NCI-H82 treated with DMSO at 0.1 percent for 48 hours (cell line): Measurements from ENCODE around the gene CIB2.
"Not testable (repeated sequence)": the region's sequence is repeated elsewhere in the genome, so short reads cannot be mapped to it uniquely, and the experiment has no call there.

Experiments
- DNase-seq: peaks from one replicate; lab custom pipeline; 2025; ENCODE audit not compliant: unreplicated experiment; lab: John Stamatoyannopoulos, UW

CIB2 gene

DNA sequence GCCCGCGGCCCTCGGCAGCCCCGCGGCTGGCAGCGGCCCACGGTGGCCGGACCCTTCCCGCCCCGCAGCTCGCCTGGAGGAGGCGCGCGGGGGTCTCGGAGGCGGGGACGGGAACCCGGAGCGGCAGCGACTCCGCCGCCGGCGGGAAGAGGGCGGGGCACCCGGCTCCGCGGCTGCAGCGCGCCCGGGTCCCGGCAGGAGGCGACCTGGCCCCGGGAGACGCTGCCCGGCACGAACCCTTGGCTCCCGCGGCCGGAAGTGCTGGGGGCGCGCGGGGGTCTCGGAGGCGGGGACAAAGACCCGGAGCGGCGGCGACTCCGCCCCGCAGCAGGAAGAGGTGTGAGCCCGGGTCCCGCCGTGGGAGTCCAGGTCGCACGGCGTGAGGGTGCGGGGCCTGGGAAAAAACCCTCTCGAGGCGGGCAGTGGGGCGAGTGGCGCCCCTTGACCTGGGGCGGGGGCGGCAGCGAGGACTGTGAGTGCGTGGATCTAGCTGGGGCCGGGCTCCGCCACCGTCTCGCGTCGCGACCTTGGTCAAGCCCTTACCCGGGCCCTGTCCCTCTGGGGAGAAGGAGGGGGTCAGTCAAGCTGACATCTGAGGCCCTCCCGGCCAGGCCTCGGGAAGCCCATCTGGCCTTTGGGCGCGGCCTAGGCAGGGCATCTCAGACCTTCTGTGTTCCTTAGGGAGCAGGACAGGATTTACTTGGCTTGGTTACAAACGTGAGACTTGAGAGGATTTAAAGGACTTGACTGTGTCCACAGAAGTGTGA, at the start of gene CIB2:
CIB2 (minus strand) TSS at position 151 of the 767 bp plus-strand sequence. CDS start 230 bp downstream, outside the sequence.
- peak; percentile 66 for DNase-seq

- no peak for DNase-seq
These were observed 48.7 kb upstream of the CIB2 start for GRCh38 chr15:78179906-78180305.

DNA sequence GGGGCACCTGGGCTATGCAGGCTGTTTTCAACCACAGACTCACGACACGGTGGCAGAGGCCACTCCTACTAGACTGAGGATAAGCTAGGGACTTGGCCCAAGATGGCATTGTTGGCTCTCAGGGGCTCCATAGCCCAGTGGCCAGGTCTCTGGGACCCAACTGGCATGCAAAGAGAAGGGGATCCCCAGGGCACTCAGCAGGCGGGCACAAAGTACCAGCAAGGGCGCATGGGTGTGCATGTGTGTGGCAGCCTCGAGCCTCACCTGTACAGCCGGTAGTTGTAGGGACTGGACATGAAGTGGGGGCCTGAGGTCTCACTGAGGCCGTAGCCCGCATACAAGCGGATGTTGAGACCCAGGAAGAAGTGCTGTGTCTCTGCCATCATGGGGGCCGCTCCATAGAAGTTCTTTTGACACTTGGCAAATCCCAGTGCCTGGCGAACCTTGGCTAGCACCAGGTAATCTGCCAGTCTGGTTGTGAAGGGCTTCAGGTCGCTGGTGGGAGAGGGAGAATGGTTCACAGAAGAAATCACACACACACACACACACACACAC, 48.1 kb upstream of the CIB2 start:
- no peak for DNase-seq

- no peak for DNase-seq
These were observed 46.8 kb upstream of the CIB2 start for GRCh38 chr15:78178064-78178463.

GRCh38 chr15:78177447-78177873, 46.2 kb upstream of the CIB2 start:
- DNase-seq, result peak; percentile 8

DNA sequence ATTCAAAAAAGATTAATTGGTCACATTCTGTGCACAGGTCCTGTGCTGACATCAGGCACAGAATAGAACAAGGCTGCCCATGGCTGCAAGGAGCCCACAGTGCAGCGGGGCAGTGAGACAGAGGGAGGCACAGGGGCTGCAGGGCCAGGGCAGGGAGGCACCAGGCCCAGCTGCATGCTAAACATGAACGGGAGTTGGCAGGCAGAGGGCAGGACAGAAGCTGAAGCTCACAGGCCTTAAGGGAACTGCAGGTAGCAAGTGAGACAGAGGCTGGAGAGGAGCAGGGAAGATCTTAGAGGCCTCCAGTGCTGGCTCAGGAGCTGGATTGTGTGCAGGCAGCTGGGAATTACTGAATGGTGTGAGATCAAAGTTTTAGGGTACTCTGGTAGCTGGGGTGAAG, 44.1 kb upstream of the CIB2 start:
- DNase-seq, result no peak

DNA sequence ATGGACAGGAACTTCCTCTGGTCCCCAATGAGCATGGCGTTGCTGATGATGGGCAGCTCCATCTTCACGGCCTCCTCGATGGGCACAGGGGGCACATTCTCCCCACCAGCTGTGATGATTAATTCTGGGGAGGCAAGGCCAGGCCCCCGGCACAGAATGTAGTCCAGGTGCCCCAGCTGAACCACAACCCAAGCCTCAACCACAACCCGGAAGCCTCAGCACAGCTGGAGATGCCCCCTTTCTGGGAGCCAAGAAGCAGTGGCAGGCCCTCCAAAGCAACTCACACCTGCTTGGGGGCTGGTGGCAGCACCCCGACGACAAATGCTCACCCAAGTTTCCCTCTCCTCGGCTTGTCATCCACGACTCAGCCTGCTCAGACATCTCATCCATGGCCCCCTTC, 43.2 kb upstream of the CIB2 start:
- DNase-seq, result no peak

DNA sequence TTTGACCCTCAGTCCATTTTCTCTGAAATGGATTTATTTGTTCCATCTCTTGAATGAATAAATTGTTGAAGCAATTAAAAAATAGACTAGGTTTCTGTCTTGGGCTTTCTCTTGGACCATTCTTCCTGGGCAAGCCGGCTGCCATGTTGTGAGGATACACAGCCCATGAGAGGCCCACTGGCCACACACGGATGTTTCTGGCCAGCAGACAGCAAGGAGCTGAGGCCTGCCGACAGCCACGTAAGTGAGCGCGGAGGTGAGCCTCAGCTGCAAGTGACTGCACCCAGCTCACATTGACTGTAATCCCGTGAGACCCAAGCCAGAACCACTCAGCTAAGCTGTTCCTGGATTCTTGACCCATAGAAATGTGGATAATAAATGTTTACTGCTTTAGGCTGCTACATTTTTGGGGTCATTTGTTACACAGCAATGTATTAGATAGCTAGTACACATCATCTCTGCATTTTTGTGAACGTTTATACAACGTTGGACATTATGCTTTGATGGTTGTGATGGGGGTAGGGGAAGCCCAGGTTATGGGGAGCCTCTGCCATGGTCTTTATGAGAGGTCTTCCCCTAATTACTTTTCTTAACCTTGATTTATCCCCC, 40.7 kb upstream of the CIB2 start:
- no peak for DNase-seq

DNA sequence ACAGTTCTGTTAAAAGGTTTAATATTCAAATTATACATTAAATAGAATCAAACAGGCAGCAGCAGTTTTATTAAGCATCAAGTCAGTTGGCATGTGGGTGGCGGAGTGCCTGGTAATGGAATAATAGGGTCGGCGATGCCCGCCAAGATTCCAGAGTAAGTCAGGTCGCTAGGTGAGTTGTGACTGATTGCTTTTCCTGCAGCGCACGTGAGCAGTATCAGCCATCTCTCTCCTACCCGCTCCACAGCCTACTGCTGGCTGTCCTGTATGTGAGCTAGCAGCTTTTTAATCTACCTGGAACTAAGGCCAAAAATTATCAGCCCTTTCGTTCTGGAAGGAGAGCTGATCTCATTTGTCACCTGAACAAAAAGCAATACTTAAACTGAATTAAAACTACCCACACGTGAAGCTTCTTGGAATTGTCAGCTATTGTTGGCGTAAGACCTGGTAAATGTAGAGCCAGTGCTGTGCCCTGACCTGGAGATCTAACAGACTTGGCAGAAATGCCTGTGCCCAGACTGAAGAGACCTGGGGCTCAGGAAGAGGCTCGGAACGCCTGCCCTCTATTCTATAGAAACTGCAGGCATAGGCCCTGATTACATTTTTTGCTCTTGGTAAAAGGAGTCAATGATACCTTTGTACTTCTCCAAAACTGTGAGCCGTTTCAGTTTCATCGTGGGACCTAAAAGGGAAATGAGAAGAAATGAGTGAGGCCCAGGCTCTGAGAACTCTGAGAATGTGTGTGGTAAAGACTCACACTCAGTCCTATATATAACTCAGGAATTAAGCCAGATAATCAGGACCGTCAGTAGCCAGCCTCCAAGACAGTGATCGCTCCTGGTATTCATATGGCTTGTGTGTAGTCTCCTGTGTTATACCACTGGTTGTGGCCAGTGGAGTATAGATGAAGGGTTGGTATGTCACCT, 39.9 kb upstream of the CIB2 start:
- no peak for DNase-seq

DNA sequence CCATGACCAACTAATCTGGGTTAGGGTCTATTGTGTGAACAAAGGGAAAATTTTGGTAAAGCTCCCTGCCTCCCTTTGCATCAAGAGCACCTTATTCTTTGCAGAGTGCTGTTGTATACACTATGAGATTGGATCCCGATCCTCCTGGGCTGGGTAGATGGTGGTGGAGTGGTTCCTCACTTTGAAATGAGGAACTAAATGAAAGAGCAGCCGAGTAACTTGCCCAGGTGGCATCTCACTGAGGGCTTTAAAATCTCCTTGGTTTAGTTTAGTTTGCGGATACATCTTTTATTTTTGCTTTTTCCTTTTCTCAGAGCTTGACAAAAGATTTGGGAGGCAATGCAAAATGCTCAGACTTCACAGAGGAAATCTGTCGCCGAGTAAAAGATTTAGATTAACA, 37.4 kb upstream of the CIB2 start:
- no peak for DNase-seq

DNA sequence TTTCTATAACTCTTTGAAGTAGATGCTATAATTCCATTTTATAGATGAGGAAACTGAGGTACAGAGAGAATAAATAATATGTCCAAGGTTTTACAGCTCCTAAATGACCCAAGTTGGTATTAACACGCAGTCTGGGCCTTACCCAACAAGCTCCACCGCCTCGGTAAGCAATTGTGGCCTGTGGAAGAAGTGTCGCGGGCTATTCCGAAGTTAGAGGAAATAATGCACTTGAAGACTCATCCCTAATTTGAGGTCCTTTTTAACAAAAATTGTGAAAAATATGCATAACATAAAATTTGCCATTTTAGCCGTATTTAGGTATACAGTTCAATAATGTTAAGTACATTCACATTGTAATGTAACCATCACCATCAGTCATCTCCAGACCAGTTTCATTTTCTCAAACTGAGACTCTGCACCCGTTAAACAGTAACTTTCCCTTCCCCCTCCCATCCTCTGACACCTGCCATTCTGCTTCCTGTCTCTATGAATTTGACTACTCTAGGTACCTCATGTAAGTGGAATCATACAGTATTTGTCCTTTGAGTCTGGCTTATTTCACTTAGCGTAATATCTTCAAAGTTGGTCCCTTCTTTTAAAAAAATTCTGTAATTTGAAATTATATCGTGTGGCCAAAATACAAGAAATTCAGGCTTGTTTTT, 36.1 kb upstream of the CIB2 start:
- DNase-seq, result no peak

DNA sequence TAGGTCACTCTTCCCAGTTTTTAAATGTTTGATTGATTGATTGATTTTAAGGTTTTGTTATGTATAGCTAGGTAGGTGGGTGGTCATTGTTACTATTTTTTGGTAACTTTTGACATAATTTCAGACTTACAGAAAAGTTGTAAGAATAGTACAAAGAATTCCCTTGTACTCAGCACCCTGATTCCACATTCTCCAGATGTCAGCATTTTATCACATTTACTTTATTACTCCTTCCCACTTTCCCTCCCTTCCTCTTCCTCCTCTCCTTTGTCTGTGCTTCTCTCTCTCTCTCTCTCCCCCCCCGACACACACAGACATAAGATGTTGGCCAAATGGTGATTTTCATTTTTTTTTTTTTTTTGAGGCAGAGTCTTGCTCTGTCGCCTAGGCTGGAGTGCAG, 32.8 kb upstream of the CIB2 start:
- no peak for DNase-seq

GRCh38 chr15:78162038-78162437, 30.8 kb upstream of the CIB2 start:
- no peak for DNase-seq

- DNase-seq, result no peak
These were observed 28.1 kb upstream of the CIB2 start for GRCh38 chr15:78159395-78159794.

DNA sequence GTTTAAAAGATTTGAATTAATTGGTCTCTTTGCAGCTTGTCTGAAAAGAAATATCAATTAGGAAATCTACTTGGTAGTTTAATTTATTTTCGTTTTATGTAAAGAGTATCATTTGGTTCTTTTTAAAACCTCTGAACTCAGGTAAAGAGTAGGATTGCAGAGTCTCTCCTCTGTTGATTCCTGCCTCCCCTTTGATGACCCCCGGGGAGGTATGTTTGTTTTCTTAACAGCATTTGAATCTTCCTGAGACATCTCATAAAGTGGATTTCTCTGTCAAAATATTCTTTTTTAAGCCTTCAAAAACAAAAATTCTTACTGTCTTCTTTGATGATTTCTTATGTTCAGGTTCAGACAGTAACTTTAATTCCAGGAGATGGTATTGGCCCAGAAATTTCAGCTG, 26.0 kb upstream of the CIB2 start:
- no peak for DNase-seq

- DNase-seq, result no peak
These were observed 25.4 kb upstream of the CIB2 start for GRCh38 chr15:78156653-78157052.

DNA sequence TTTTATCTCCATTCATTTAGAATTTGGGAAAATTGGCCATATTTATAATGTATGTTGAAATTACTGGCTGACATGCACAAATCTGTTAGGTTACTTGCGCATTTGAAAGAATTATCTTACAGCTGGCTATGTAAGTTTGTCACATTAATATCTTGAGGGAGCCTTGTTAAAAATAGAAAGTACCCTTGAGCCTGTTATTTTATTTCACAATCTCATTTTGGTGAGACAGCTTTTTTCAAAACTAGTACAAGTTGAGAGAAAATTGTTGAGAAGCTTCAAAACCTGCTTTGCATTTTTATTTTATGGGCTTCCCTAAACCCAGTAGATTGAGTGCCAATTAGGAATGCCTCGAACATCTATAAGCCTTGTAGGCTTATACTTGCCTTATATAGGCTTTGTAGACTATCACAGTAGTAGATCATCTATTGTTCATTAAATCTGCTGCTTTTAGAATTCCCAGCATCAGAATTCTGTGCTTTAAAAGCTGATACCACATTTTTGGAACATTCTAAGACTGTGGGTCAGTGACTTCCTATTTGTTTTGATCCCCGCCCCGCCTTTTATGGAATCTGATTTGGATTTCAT, 24.2 kb upstream of the CIB2 start:
- DNase-seq, result no peak

- DNase-seq, result no peak
These were observed 23.7 kb upstream of the CIB2 start for GRCh38 chr15:78154955-78155354.

DNA sequence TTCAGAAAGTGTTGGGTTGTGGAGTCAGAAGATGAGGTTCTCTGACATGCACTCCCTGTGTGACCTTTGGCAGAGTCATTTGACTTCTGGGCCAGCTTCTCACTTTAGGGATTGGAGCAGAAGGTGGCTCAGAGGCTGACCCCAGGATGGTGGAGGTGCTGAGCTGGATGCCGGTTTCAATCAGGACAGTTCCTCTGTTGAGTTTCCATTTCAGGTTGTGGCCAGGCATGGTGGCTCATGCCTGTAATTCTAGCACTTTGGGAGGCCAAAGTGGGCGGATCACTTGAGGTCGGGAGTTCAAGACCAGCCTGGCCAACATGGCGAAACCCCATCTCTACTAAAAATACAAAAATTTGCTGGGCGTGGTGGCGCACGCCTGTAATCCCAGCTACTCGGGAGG, 19.8 kb upstream of the CIB2 start:
- DNase-seq, result not testable (repeated sequence)
